GM18858 (cell line): ENCODE results near the gene ADPGK.

Source experiments
- ATAC-seq: cut with Tn5 transposase; IDR thresholded peaks from one replicate; pipeline ENCODE4 v1.9.1; 2021; ENCODE audit not compliant: unreplicated experiment

Gene ADPGK

GRCh38 chr15:72790302-72790910, 6.8 kb upstream of the ADPGK start:
- no peak for ATAC-seq

DNA sequence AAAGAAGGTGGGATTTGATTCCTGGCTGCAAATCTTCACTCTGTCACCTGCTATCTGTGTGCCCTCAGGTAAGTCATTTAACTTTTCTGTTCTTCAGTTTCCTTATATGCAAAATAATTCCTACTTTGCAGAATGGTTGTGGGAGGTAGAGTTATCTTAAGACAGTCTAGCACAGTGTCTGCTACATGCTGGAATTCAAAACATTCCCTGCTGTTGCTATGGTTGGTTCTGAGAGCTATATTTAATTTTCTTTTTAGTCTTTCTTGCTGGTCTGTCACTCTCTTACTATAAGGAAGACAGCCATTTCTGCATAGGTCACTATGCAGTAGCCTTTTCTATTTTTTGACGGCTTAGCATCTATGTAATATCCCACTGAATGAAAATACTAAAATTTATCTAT, 4.0 kb upstream of the ADPGK start:
- ATAC-seq: no peak

GRCh38 chr15:72786676-72787345, 3.3 kb upstream of the ADPGK start:
- ATAC-seq: no peak

DNA sequence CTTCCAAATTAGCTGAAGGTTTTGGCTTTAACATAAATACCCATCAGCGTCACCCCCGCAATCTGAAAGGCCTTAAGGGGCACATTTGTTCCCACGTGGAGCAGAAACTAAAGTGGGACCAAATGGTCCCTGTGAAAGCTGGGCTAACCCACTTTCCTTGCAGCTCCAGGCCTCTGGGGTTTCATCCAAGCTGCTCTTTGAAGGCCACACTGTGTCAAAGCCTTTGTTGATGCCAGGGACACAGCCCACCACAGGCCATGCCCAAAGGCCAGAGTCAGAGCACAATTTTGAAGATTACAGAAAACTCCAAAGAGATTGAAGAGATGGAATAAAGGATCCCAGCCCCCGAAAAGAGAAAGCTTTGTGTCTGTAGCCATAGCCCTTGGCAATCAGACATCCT, 2.7 kb upstream of the ADPGK start:
- ATAC-seq: no peak

- ATAC-seq: no peak
Observed at GRCh38 chr15:72785841-72786240, 2.3 kb upstream of the ADPGK start.

DNA sequence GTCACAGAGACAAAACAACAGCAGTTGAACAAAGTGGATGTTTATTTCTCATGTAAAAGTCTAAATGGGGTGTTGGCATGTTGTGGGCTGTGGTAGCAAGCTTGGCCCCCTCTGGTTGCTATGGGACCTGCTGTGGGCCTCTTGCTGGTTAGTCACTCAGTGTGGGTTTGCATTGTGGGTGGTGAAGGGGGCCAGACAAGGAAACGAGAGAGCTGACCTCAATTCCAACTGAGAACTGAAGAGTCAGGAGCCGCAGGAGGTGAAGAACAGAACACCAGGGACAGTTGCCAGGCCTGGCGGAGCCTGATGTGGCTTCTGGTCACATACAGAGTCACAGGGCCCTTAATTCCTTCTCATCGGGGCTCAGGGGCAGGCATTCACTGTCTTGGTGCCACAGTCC, 1.9 kb upstream of the ADPGK start:
- no peak for ATAC-seq

DNA sequence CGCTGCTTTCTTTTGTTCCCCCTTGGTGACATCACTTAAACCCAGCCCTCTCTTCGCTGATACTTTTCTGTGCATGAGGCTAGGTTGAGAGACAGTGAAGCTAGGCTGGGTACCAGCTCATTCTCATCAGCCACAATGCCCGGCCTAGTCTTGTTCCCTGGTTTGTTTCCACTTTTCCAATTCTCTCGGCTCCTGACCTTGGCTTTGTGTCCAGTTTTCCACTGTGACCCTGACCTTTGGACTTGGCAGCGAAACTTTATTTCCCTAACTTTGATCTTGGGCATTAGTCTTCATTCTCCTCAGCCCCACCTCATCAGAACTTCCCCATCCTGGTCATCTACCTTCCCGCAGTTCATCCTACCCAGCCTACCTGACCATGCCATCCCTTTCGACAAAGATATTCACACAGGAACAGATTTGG, 908 bp upstream of the ADPGK start:
- ATAC-seq: no peak

- ATAC-seq: peak; percentile 25
Observed at GRCh38 chr15:72783004-72783639, 436 bp downstream of the ADPGK start.

- no peak for ATAC-seq
Observed at GRCh38 chr15:72782274-72783003, 1.1 kb downstream of the ADPGK start.

GRCh38 chr15:72781631-72782030, 1.9 kb downstream of the ADPGK start:
- ATAC-seq: no peak

DNA sequence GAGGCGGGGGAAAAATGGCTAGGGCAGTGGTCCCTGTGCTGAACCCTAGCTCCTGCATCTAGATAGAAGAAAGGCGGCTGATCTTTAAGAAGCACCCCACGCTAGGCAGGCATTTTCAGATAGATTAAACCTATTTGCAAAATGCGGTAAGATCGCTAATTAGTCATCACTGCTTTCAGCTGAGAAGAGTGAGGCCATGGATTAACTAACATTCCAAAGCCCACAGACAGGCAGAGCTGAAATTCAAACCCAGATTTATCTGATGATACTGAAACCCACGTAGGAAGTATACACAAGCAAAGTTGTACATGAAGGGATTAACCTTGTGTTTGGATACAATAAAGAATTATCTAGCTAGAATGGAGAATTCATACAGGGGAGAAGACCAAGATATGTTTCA, 4.8 kb downstream of the ADPGK start:
- no peak for ATAC-seq

- no peak for ATAC-seq
Observed at GRCh38 chr15:72774696-72775383, 8.7 kb downstream of the ADPGK start.

GRCh38 chr15:72771329-72771725, 12.2 kb downstream of the ADPGK start:
- no peak for ATAC-seq

GRCh38 chr15:72770673-72771328, 12.8 kb downstream of the ADPGK start:
- no peak for ATAC-seq

DNA sequence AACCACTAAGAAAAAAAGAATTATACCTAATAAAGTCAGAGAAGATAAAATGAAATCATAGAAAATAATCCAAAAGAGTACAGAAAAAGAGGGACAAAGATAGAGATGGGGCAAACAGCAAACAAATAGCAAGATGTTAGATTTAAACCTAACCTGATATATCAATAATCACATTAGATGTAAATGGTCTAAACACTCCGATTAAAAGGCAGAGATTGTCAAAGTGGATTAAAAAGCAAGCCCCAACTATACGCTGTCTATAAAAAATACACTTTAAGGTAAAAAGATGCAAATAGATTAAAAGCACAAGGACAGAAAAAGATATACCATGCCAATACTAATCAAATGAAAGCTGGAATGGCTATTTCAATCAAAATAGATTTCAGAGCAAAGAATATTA, 16.8 kb downstream of the ADPGK start:
- no peak for ATAC-seq

DNA sequence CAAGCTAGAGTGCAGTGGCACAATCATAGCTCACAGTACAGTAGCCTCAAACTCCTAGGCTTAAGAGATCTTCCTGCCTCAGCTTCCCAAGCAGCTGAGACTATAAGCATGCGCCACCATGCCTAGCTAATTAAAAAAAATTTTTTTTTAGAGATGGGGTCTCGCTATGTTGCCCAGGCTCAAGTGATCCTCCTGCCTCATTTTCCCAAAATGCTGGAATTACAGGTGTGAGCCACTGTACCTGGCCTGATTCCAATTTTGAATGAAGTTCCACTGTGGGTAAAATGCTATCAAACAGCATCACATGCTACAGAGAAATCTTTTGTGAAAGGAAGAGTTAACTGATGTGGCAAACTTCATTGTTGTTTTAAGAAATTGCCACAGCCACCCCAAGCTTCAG, 17.5 kb downstream of the ADPGK start:
- no peak for ATAC-seq

- no peak for ATAC-seq
Observed at GRCh38 chr15:72764656-72765055, 18.9 kb downstream of the ADPGK start.

GRCh38 chr15:72760590-72761260, 22.8 kb downstream of the ADPGK start:
- no peak for ATAC-seq

- ATAC-seq: no peak
Observed at GRCh38 chr15:72758182-72758581, 25.4 kb downstream of the ADPGK start.

DNA sequence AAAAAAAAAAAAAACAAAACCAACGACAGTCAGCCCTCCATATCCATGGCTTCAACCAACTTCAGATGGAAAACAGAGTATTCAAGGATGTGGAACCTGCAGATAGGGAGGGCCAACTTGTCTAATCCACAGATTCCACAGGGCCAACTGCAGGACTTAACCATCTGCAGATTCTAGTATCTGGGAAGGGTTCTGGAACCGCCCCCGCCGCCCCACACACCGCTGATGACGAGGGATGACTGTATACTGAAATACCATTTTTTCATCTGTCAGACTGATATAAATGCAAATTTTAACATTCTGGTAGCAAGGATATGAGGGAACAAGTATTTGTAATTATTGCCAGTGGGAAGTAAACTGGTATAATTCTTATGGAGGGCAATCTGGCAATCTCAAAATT, 29.5 kb downstream of the ADPGK start:
- no peak for ATAC-seq
